ENCODE results near the gene FMNL3.

Gene FMNL3

DNA sequence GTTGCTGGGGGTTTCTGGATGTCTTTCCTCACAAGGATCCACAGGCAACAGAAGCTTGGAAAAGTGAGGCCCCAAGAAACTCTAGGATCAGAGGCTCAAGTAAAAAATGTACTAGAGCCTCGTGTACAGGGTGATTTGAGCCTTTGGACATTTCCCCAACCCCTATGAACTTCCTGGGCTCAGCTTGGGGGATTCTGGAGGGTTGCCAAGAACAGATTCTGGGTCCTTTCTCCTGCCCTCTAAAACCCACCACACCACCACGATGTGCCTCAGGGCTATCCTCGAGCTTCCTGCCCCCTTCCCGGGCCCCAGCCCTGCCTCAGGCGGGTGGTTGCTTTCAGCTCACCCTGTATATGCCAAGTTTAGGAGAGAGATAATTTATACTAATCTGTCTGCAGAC lies 102.3 kb downstream of the FMNL3 start:
- DNase-seq (ENCODE audit: low read depth): no peak

DNA sequence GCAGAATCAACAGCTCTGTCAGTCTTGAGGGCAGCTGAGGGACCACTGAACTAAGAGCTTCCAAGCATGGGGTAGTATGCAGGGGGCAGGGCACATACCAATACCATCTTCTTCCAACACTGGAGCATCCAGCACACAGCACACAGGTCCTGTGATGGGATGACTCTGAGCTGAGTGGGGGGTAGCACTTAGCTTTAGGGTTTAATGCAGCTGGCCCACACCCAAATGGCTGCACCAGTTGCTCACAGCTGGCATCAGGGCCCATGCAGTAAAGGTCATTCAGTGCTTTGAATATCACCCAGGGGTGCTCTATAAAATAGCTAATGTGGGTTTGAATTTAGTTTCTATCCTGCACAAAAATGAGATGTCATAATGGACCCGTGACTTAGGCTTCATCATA lies 103.5 kb downstream of the FMNL3 start:
- no peak for DNase-seq (ENCODE audit: low read depth)

DNA sequence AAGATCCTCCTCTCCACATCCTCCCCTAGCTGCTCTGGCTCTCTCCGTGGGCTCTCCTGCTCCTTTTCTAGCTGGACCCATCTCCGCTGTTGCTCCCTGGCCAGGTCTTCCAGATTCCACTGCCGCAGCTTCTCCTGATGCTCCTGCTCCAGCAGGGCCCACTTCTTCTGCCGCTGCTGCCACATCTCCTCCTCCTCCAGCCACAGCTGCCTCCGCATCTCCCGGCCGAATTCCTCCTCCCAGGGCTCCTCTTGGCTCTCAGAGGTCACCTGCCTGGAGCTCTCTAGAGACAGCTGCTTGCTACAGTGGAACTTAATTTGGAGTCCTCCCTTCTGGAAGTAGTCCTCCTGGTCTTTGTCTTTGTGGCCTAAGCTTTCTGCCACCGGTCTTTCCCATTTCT lies 107.2 kb downstream of the FMNL3 start:
- DNase-seq (ENCODE audit: low read depth): no peak

DNA sequence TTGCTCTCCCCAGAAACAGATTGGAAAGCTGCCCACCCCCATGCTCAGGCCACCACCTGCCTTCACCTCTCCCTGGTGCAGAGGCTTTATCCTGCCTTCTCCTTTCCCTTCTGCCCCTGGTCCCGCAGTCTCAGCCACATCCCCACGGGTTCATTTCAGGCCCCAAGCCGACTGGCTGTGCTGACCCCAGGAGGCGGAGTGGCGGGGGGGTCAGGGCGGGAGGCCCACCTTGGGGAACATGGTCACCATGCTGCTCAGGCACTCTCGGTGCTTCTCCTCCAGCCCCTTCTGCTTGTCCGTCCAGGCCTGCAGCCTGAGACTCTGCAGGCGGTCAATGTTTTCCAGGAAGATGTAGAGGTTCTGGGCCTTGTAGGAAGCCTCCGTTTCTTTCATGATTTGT lies 108.7 kb downstream of the FMNL3 start:
- no peak for DNase-seq (ENCODE audit: low read depth)

DNA sequence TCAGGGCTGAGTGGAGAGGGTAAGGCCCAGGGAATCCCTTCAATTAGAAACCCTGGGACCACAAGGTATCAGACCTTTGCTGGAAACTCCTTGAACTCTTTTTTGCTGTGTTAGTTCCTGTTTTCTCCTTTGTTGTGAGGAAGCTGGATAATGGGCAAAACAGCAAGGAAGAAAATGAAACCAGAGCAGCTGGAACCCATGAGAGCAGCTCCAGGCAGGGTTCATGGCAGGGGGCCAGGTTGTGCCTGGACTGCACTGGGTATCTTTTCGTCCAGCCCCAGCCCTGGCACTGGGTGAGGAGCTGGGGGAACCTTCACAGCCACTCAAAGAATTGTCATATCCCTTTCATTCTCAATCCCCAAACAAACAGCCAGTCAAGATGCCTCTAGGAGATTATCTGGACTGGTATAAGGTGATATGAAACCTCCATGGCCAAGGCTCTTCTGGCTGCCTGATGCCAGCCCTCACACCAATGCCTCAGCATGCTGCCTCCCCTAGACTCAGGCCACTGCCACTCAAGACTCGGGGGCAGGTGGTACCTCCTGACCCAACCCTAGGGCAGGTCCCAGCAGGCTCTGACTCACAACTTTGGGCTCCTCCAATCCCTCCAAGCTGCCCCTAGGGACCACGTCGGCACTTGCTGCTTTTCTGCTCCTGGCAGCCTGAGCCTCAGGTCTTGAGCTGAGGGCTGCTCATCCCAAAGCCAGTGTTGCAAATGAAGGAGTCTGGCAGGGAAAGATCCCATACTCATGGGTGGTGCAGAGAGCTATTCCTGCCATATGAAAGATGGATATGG lies 118.3 kb downstream of the FMNL3 start:
- DNase-seq (ENCODE audit: low read depth): no peak

DNA sequence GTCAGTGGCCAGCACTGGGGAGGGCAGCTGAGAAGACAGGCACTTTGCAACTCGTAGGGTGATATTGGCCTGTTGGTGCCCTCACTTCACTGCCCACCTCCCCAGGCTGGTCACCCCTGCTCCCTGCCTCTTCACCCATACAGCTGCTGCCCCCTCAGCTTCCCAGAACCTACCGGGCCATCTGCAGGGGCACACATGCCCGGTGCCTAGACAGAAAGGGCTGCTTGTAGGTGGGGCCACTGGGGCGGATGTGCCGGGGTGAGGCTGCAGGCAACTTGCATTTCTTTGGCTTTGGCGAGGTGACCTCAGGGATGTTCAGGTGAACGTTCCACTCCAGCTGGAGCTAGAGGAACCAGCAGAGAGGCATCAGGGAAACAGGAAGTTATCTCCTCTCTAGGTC lies 118.9 kb downstream of the FMNL3 start:
- no peak for DNase-seq (ENCODE audit: low read depth)

DNA sequence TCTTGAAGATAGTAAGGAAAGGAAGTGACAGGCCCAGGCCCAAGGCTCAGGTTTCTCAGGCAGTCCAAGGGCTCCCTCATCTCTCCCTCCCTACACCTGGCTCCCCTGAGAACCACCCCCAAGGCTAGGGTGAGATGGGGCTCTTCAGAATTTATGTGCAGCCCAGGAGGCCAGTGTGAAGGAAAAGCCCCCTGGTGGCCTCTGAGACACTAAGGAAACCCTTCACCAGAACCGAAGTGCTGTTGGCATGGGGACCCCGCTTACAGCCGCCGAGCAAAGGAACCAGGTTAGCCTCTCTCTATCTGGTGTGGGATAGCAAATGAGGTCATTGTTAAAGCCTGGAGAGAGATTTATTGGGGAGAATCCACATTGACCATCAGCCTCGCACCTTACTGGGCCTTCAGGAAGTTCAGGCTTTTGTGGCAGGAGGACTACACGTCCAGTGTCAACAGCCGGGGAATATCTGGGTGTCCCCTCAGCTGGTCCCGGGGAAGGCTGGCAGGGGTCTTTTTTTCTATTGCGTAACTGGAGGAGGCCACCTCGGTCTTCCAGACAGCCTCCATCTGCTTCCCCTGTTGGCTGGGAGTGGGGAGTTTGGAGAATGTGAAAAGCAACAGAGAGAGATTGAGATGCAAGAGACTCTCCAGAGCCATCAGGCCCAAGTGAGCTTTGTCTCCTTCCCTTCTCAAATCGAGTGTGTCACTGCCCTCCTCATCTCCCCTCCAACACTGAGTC lies 119.9 kb downstream of the FMNL3 start:
- DNase-seq (ENCODE audit: low read depth): no peak
